ENCODE results near the gene ANKRD22.

ANKRD22 gene

GRCh38 chr10:88833723-88834122 lies 17.9 kb downstream of the ANKRD22 start:
- no peak for TF ChIP-seq TAF1 (IDR thresholded peaks at IDR 0.05; ENCODE audit: borderline replicate concordance, insufficient read depth, low read length)

DNA sequence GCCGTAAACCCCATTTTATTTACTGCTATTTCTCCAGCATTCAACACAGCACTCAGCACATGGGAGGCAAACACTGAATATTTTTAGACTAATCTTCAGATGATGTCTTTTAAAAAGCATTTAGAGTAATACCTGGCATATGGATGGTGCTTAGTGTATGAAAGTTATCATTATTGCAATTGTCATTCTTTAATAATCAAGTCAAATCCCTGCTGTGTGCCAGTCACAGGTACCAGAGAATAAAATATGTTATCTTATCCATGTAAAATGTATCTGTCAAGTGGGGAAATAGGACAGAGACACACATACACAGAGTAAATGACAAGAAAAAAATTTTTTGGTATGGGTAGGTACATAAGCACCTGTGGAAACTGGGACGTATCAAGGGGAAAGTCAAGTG lies 18.5 kb downstream of the ANKRD22 start:
- TF ChIP-seq SIN3A (IDR thresholded peaks at IDR 0.05; ENCODE audit: borderline replicate concordance, insufficient read depth, low read length) (no peak), REST (IDR thresholded peaks at IDR 0.05; ENCODE audit: insufficient read depth in 1 of 2, low read depth in 2 of 2, low read length in 2 of 2) (no peak), FOXP2 (optimal IDR thresholded peaks at IDR 0.05; ENCODE audit: borderline replicate concordance, extremely low read depth, extremely low read length, insufficient read depth) (no peak)

- TF ChIP-seq TAF1 (IDR thresholded peaks at IDR 0.05; ENCODE audit: borderline replicate concordance, insufficient read depth, low read length), result no peak
- no peak for TF ChIP-seq FOXP2 (optimal IDR thresholded peaks at IDR 0.05; ENCODE audit: borderline replicate concordance, extremely low read depth, extremely low read length, insufficient read depth)
- no peak for TF ChIP-seq SIN3A (IDR thresholded peaks at IDR 0.05; ENCODE audit: borderline replicate concordance, insufficient read depth, low read length)
- no peak for TF ChIP-seq REST (IDR thresholded peaks at IDR 0.05; ENCODE audit: insufficient read depth in 1 of 2, low read depth in 2 of 2, low read length in 2 of 2)
- no peak for TF ChIP-seq POLR2AphosphoS5 (IDR thresholded peaks at IDR 0.05; ENCODE audit: low read depth, low read length)
Observed at GRCh38 chr10:88832376-88832775, 19.3 kb downstream of the ANKRD22 start.

GRCh38 chr10:88831709-88832108 lies 19.9 kb downstream of the ANKRD22 start:
- TF ChIP-seq FOXP2 (optimal IDR thresholded peaks at IDR 0.05; ENCODE audit: borderline replicate concordance, extremely low read depth, extremely low read length, insufficient read depth) (no peak), TAF1 (IDR thresholded peaks at IDR 0.05; ENCODE audit: borderline replicate concordance, insufficient read depth, low read length) (no peak), REST (IDR thresholded peaks at IDR 0.05; ENCODE audit: insufficient read depth in 1 of 2, low read depth in 2 of 2, low read length in 2 of 2) (no peak), POLR2AphosphoS5 (IDR thresholded peaks at IDR 0.05; ENCODE audit: low read depth, low read length) (no peak), SIN3A (IDR thresholded peaks at IDR 0.05; ENCODE audit: borderline replicate concordance, insufficient read depth, low read length) (no peak)

DNA sequence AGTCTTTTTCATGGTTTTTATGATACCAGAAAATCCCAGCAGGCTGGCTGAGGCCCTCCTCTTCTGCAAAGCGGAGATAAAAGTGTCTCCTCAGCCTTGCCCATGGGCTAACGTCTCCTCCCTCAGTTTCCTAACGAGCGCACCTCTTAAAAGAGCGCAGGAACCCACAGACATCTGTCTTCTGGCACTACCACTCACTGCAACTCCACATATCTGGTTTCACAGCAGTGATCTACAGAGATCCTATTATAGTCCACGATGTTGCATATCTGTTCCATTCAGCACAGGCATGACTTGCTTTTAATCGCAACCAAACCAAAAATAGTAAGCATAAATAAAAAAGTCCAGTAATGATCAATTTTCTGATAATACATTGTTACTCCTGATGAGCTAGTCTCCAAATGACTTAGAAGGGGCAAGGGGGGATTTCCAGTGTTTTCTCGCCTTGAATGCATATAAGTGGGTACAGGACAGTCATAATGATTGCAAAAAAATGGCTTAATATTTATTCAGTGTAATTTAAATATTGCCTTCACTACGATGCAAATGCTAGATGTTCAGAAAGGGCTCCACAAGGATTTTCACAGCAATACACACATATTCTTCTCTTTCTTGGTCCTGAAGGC lies 20.9 kb downstream of the ANKRD22 start:
- no peak for TF ChIP-seq TAF1 (IDR thresholded peaks at IDR 0.05; ENCODE audit: borderline replicate concordance, insufficient read depth, low read length)
- TF ChIP-seq POLR2AphosphoS5 (IDR thresholded peaks at IDR 0.05; ENCODE audit: low read depth, low read length), result no peak
- no peak for TF ChIP-seq REST (IDR thresholded peaks at IDR 0.05; ENCODE audit: insufficient read depth in 1 of 2, low read depth in 2 of 2, low read length in 2 of 2)

Measured in PFSK-1 (cell line).